Stromal cell of bone marrow (primary cell): ENCODE results near the gene SLC35G4.
"Not testable (repeated sequence)": the region's sequence is repeated elsewhere in the genome, so short reads cannot be mapped to it uniquely, and the experiment has no call there.

Source experiments
- DNase-seq: peaks from one replicate; pipeline ENCODE4 v3.0.0-alpha.2; 2012; ENCODE audit warnings: low read depth

SLC35G4 gene

GRCh38 chr18:11614042-11614441 is 4.6 kb downstream of the SLC35G4 start:
- not testable (repeated sequence) for DNase-seq

- not testable (repeated sequence) for DNase-seq
Measured at GRCh38 chr18:11614981-11615380, 5.6 kb downstream of the SLC35G4 start.

GRCh38 chr18:11647310-11647709 is 37.9 kb downstream of the SLC35G4 start:
- DNase-seq: not testable (repeated sequence)

- DNase-seq: not testable (repeated sequence)
Measured at GRCh38 chr18:11647804-11648203, 38.4 kb downstream of the SLC35G4 start.

- no peak for DNase-seq
Measured at GRCh38 chr18:11649839-11650238, 40.4 kb downstream of the SLC35G4 start.

GRCh38 chr18:11651899-11652298 is 42.5 kb downstream of the SLC35G4 start:
- DNase-seq: no peak

GRCh38 chr18:11653521-11653920 is 44.1 kb downstream of the SLC35G4 start:
- no peak for DNase-seq

- peak; percentile 8 for DNase-seq
Measured at GRCh38 chr18:11654736-11655605, 45.6 kb downstream of the SLC35G4 start.

- DNase-seq: no peak
Measured at GRCh38 chr18:11655606-11655932, 46.2 kb downstream of the SLC35G4 start.

- no peak for DNase-seq
Measured at GRCh38 chr18:11657152-11657551, 47.8 kb downstream of the SLC35G4 start.

GRCh38 chr18:11657554-11657953 is 48.2 kb downstream of the SLC35G4 start:
- no peak for DNase-seq

- DNase-seq: no peak
Measured at GRCh38 chr18:11658019-11658418, 48.6 kb downstream of the SLC35G4 start.

- DNase-seq: no peak
Measured at GRCh38 chr18:11658989-11659388, 49.6 kb downstream of the SLC35G4 start.
